Activated T-helper 1 cell treated with anti-CD3 and anti-CD28 coated beads, Interleukin-2, amount 50 U/mL, for 16 hours (primary cell): Measurements from ENCODE around the gene OBSCN.
"Not testable (repeated sequence)": the region's sequence is repeated elsewhere in the genome, so short reads cannot be mapped to it uniquely, and the experiment has no call there.

Experiments
- DNase-seq, 2 donors: peaks; one replicate each; pipeline ENCODE4 v3.0.0-alpha.2; 2020; ENCODE audit warnings: low read depth in 1 of 2, low spot score in 1 of 2

OBSCN gene

DNA sequence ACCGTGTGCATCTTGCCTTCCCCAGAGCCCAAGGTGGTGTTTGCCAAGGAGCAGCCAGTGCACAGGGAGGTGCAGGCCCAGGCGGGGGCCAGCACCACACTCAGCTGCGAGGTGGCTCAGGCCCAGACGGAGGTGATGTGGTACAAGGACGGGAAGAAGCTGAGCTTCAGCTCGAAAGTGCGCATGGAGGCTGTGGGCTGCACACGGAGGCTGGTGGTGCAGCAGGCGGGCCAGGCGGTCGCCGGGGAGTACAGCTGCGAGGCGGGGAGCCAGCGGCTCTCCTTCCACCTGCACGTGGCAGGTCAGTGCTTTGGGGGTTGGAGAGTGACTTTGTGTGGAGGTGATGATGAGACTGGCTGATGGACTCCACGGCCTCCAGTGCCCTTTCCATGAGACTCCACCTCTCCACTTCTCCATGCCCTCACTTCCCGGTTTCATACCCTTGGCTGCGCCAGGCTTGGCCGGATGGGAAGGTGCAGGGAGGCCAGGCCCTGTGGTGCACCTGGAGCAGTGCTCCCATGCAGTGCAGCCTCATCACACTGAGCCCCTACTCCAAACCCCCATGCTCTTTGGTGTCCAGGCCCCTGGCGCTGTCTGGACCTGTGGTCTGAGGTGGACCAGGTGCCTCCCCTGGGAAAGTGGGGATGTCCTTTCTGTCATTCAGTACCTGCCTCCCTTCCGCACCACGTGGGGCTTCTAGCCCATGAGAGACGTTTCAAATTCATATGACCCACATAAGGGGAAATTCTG, 49.0 kb downstream of the OBSCN start:
- DNase-seq = no peak

DNA sequence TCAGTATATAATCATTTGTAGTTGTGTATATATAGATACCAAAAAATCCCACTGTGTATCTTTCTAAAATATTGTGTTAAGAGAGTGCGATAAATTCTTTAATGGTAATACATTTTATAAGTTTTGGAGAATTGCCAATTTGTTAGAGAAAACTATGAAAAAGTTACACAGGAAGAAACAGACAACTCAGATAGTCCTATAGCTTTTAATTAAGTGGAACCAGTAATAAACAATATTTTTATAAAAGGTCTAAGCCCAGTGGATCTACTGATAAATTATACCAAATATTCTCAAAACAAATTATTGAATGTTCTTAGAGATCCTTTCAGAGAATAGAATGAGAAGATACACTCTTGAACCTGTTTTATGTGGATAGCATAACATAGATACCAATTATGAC, 50.6 kb downstream of the OBSCN start:
- DNase-seq = no peak

DNA sequence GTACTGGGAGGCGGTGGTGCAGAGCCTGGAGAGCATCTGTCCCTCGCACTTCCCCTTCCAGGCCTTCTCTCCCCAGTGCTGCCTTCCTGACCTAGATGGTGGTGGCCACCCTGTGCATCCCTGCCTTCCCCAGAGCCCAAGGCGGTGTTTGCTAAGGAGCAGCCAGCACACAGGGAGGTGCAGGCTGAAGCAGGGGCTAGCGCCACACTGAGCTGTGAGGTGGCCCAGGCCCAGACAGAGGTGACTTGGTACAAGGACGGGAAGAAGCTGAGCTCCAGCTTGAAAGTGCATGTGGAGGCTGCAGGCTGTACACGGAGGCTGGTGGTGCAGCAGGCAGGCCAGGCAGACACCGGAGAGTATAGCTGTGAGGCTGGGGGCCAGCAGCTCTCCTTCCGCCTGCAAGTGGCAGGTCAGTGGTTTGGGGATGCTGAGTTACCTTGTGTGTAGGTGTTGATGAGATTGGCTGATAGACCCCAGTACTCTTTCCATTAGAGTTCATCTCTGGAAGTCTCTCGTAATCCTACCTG, 51.6 kb downstream of the OBSCN start:
- no peak for DNase-seq

DNA sequence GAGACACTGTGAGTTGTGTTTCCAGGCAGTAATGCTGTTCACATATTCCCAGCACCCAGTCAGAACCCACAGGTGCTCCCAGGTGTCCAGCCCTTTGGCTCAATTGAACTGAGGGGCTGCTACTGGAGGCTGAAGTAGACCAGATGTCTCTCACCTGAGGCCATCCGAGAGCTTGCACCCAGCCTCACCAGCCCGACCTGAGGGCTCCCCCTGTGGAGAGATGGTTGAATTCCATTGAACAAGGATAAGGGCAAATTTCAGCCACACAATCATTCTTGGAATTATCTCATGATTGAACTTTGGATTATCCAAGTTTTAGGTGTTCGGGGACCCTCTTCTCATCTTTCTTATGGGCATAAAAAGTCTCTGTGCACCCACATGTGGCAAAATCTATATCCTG, 52.1 kb downstream of the OBSCN start:
- DNase-seq = no peak

DNA sequence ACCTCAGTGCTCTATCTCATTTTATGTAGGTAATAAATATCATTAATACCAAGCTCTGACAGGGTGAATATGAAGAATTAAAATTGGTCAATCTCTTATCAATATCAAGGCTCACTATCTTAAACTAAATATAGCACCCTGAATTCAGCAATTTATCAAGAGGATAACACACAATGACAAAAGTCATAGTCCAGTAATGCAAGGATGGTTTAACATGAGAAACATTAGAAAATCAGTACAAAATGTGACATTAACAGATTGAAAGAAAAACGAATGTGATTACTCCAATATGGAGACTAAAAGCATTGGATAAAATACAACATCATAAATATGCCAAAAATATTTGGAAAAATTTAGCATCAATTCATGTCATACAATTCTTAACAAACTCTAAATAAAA, 53.9 kb downstream of the OBSCN start:
- no peak for DNase-seq

DNA sequence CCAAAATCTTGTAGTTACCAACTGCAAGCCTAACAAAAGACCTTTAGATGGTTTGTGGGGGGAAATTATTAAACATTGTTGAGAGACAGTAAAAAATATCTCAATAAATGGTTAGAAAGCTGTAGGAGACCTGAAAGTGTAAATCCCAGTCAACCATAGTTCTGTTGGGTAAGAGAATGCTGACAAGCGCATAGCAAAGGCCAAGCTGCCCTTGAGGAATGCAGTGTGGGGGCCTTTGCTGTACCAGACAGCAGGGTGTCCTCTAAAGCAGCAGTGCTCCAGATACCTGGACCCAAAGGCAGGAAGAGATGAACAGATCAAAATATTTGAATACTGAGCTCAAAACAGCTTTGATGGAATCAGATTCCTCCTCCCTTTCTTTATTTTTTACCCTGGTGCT, 54.6 kb downstream of the OBSCN start:
- DNase-seq = no peak

DNA sequence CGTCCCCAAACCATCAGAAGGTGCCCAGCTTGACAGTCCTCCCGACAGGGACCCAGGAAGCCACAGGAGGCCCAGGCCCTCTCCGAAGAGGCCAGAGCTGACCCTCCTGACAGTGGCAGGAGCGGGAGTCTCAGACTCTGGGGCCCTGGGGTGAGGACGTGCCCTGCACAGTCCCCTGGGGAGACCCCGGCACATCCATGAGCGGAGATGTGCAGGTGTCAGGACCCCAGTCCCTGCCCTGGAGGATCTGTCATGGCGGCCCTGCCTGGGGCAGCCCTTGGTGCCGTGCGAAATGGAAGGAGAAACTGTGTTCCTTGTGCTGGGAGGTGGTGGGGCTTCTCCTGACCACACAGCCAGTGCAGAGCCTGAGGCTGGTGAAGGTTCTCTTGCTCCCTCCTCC, 55.8 kb downstream of the OBSCN start:
- DNase-seq = no peak

DNA sequence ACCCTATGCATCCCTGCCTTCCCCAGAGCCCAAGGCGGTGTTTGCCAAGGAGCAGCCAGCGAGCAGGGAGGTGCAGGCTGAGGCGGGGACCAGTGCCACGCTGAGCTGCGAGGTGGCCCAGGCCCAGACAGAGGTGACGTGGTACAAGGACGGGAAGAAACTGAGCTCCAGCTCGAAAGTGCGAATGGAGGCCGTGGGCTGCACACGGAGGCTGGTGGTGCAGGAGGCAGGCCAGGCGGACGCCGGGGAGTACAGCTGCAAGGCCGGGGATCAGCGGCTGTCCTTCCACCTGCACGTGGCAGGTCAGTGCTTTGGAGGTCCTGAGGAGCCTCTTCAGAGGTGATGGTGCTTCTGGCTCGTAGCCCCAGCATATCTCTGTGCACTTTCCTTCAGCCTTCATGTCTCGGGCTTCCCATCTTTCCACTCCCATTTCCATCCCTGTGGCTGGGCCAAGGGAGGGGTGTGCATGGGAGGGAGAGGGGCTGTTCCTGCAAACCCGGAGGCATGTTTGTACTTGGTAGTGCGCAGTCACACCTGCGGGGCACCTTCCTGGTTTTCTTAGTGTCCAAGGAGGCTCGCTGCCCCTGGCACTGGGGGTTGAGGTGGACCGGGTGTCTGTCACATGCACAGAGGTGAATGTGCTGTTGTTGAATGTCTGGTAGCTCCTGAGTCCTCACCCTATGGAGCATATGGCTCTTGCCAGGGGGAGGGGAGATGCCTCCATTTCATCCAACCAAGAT, 56.4 kb downstream of the OBSCN start:
- DNase-seq = no peak

DNA sequence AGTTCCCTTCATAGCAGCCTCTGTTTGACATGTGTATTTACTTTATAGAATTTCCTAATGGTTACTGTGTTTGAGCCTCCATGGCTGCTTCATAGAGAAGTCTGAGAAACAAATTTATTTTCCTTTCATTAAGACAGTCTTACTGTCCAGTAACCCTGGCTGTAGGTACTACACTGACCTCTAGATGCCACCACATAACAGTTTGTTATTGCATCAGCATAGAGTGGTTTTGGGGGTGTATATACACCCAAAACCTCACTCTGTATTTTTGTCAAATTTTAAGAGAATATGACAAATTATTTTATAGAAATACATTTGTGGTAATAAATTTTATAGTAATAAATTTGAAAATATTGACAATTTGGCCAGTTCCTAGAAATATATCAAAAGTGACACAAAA, 57.3 kb downstream of the OBSCN start:
- DNase-seq = no peak

DNA sequence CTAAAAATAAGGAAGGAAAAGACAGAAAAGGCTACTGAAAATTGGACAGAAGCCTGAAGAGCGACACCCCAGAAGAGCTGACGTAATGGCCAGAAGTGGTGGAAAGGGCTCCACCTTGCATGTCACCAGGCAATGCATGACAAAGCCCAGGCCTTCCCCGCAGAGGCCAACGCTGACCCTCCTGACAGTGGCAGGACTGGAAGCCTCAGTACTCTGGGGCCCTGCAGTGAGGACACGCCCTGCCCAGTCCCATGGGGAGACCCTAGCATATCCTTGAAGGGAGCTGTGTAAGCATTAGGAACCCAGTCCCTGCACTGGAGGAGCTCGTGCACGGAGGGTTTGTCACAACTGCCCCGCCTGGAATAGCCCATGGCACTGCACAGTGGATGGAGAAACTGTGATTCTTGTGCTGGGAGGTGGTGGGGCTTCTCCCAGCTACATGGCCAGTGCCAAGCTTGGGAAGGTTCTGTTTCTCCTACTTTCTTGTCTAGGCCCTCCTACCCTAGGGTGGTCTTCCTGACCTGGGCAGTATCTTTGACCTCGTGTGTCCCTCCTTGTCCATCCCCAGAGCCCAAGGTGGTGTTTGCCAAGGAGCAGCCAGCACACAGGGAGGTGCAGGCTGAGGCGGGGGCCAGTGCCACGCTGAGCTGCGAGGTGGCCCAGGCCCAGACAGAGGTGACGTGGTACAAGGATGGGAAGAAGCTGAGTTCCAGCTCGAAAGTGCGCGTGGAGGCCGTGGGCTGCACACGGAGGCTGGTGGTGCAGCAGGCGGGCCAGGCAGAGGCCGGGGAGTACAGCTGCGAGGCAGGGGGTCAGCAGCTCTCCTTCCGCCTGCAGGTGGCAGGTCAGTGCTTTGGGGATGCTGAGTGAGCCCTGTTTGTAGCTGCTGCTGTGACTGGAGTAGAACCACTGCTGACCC, 60.4 kb downstream of the OBSCN start:
- no peak for DNase-seq

DNA sequence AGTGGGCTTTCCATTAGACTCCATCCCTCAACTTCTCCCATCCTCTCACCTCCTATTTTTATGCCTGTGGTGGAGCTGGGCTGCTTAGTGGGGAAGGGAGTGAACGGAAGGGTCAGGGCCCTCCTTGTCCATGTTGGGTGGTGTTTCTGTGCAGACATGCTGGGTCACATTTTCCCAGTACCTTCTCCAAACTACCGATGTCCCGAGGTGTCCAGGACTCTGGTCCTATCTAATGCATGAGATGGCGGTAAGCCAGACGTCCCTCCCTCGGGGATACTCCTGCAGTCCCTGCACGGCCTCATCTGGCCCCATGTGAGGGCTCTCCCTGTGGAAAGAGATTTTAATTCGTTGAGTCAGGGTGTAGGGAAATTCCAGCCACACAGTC, 61.0 kb downstream of the OBSCN start:
- DNase-seq = no peak

DNA sequence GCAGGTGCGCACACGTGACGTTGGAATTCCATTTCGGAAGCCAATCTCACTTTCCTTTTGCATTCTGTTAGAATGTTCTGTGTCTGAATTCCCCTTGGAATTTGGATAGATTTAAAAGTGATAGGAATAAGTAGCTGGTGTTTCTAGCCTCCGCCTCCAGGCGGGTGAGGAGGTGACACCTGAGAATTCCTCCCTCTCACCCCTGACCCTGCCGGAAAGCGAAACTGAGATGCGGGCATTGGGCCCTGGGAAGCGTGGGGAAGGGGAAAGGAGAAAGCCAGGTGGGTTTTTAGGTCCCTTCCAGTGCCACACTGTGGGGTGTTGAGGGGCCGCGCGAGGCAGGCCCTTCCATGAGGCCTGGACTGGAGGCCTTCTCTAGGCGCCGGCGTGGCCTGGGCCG, 61.6 kb downstream of the OBSCN start:
- DNase-seq = not testable (repeated sequence)

DNA sequence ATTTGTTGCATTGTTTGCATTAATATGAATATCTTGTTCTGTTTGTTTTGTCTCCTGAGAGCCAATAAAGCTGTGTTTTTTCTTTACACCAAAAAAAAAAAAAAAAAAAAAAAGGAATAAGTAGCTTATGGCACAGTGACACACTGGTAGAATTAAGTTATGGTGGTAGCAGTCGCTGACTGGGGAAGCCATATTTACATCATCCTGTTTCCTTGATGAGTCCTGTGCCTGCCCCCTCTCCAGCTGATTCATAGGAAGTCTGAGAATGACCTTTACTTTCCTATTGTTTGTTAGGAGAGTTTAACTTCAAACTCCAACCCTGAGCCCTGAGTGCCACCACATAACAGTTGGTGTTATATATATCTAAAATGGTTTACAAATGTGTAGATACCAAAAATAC, 62.2 kb downstream of the OBSCN start:
- no peak for DNase-seq

DNA sequence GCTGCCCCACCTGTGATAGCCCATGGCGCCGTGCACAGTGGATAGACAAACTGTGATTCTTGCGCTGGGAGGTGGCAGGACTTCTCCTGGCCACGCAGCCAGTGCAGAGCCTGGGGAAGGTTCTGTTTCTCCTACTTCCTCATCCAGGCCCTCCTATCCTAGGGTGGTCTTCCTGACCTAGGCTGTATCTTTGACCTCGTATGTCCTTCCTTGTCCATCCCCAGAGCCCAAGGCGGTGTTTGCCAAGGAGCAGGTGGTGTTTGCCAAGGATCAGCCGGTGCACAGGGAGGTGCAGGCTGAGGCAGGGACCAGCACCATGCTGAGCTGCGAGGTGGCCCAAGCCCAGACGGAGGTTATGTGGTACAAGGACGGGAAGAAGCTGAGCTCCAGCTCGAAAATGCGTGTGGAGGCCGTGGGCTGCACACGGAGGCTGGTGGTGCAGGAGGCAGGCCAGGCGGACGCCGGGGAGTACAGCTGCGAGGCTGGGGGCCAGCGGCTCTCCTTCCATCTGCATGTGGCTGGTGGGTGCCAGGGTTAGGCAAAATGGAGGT, 63.9 kb downstream of the OBSCN start:
- DNase-seq = no peak

DNA sequence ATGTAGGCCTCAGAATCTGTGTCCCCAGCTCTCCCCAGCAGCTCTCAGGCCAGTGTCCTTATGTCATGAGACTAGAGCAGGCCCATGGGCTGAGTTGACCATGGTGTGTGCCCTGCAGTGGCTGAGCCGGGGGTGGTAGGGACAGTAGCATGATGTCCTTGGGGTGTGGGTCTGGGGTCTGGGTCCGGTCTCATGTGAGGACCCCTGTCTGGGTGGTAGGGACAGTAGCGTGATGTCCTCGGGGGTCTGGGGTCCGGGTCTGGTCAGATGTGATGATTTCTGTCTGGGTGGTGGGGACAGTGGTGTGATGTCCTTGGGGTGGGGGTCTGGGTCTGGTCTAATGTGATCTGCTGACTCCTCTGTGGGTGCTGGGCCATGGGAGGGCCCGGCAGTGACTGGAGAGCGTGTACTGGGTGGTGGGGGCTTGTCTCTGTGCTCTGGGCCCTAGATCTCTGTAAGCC, 64.5 kb downstream of the OBSCN start:
- no peak for DNase-seq

DNA sequence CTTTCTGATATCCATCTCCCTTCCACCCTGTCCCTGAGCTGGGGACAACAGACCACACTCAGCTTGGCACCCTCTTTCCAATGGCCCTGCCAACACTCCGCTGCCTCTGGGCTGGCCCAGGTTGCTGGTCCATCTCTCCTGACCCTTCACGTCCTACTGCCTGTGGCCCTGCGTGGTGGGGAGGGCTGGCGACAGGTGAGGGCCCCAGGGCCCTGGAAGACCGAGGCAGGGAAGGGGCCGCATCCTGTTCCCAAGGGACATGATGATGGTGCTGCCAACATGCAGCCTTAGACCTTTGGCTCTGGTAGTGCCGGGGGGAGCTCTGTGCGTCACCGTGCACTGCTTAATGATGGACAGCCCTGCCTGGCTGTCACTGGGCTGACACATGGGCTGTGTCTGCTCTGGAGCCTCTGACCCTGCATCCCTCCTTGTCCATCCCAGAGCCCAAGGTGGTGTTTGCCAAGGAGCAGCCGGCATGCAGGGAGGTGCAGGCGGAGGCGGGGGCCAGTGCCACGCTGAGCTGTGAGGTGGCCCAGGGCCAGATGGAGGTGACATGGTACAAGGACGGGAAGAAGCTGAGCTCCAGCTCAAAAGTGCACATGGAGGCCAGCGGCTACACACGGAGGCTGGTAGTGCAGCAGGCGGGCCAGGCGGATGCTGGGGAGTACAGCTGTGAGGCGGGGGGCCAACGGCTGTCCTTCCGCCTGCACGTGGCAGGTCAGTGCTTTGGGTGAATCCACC, 65.2 kb downstream of the OBSCN start:
- DNase-seq = no peak

DNA sequence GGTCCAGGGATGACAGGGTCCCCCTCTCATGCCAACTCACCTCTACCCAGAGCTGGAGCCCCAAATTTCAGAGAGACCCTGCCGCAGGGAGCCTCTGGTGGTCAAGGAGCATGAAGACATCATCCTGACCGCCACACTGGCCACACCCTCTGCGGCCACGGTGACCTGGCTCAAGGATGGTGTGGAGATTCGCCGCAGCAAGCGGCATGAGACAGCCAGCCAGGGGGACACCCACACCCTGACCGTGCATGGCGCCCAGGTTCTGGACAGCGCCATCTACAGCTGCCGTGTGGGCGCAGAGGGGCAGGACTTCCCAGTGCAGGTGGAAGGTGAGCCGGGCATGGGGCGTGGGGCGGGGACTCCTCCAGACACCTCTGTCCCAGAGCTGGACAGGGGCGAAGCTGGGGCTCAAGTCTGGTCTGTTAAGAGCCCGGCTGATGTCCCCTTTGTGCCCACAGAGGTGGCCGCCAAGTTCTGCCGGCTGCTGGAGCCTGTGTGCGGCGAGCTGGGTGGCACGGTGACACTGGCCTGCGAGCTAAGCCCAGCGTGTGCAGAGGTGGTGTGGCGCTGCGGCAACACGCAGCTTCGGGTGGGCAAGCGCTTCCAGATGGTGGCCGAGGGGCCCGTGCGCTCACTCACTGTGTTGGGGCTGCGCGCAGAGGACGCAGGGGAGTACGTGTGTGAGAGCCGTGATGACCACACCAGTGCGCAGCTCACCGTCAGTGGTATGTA, 66.0 kb downstream of the OBSCN start:
- DNase-seq = no peak

DNA sequence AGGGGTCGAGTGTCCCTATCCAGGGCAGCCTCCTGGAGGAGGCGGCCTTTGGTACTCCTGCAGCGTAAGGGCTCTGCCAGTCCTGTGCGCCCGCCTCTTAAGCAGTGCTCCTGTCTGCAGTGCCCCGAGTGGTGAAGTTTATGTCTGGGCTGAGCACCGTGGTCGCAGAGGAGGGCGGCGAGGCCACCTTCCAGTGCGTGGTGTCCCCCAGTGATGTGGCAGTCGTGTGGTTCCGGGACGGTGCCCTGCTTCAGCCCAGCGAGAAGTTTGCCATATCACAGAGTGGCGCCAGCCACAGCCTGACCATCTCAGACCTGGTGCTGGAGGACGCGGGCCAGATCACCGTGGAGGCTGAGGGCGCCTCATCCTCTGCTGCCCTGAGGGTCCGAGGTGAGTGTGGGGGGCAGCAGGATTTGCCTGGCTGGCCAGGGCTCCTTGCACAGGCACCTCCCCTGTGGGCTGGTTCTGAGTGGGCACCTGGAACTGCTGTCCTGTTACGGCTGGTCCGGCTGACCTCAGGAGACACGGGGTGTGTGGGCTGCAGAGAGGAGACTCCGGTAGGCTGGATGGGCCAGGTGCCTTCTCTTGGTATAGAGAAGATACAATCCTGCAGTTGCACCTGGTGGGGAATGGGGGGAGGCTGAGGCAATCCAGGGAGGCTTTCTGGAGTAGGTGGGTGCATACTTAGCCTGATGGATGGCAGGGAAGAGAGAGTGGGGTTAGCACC, 66.8 kb downstream of the OBSCN start:
- no peak for DNase-seq

DNA sequence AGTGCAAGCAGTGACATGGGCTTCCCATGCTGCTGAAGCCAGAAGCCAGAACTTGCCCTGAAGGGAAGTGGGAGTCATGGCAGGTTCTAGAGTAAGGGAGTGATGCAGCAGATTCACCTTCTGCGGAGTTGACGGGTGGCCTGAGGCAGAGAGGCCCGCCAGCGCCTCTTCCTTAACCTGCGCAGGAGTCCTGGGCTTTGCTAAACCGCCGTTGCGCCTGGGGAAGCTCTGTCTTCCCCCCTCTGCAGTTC, 67.3 kb downstream of the OBSCN start:
- DNase-seq = no peak
